ENCODE results near the gene IAH1.

IAH1 gene

GRCh38 chr2:9488583-9489547 is 14.5 kb downstream of the IAH1 start:
- Histone ChIP-seq H2BK120ac (ENCODE audit: low read depth, low read length) (no peak overlapping the region), H3K36me3 (ENCODE audit: control insufficient read depth in 1 of 2, insufficient read depth in 2 of 2, low read depth in 1 of 2, low read length in 2 of 2) (peaks cover 47 to 99% of the 10 kb centered on the region in 2 experiments), H3K23ac (ENCODE audit: low read length in 2 of 2) (no peak overlapping the region), H3K4ac (ENCODE audit: low read depth in 1 of 2, low read length in 2 of 2) (no peak overlapping the region), H3K27me3 (ENCODE audit: control insufficient read depth in 1 of 2, insufficient read depth in 1 of 2, low read length in 2 of 2) (no peaks in the 10 kb centered on the region), H3K9ac (ENCODE audit: low read length) (peak overlapping the region; percentile 52), H3K18ac (ENCODE audit: low read depth in 1 of 2, low read length in 2 of 2) (no peak overlapping the region), H3K4me3 (ENCODE audit: insufficient read depth in 1 of 2, low read depth in 1 of 2, low read length in 2 of 2) (no peak overlapping the region), H3K4me1 (ENCODE audit: control insufficient read depth, insufficient read depth, low read depth, low read length) (no peaks in the 10 kb centered on the region), H3K4me2 (ENCODE audit: low read length, poor library complexity, severe bottlenecking) (no peak overlapping the region), H2AFZ (ENCODE audit: low read depth, low read length) (no peak overlapping the region), H3K79me1 (replicated peaks; ENCODE audit: low read length, poor library complexity, severe bottlenecking) (peaks cover 25% of the 10 kb centered on the region), H4K8ac (ENCODE audit: low read length) (no peak overlapping the region), H2BK15ac (ENCODE audit: low read depth, poor library complexity, severe bottlenecking) (no peak overlapping the region), H2BK12ac (ENCODE audit: low read length in 2 of 2) (no peak overlapping the region), H2AK5ac (ENCODE audit: low read length, severe bottlenecking) (no peak overlapping the region), H4K91ac (ENCODE audit: low read length) (no peak overlapping the region), H3K14ac (ENCODE audit: low read length in 2 of 2) (no peak overlapping the region), H3K27ac (ENCODE audit: low read length, poor library complexity, severe bottlenecking) (no peak overlapping the region), H3K9me3 (ENCODE audit: control insufficient read depth, low read length) (no peaks in the 10 kb centered on the region), H2BK5ac (ENCODE audit: low read depth, low read length, poor library complexity, severe bottlenecking) (no peak overlapping the region)
- 67% methylated on average over 1 of the region's 1 CpG for WGBS
- DNase-seq = no peak

- Histone ChIP-seq H2BK12ac (ENCODE audit: low read length in 2 of 2) (no peak overlapping the region), H3K79me1 (replicated peaks; ENCODE audit: low read length, poor library complexity, severe bottlenecking) (peaks cover 24% of the 10 kb centered on the region), H2AK5ac (ENCODE audit: low read length, severe bottlenecking) (no peak overlapping the region), H3K23ac (ENCODE audit: low read length in 2 of 2) (no peak overlapping the region), H3K27ac (ENCODE audit: low read length, poor library complexity, severe bottlenecking) (no peak overlapping the region), H2AFZ (ENCODE audit: low read depth, low read length) (no peak overlapping the region), H4K8ac (ENCODE audit: low read length) (no peak overlapping the region), H2BK120ac (ENCODE audit: low read depth, low read length) (no peak overlapping the region), H2BK5ac (ENCODE audit: low read depth, low read length, poor library complexity, severe bottlenecking) (no peak overlapping the region), H3K9me3 (ENCODE audit: control insufficient read depth, low read length) (no peaks in the 10 kb centered on the region), H3K4ac (ENCODE audit: low read depth in 1 of 2, low read length in 2 of 2) (no peak overlapping the region), H3K9ac (ENCODE audit: low read length) (no peak overlapping the region), H3K36me3 (ENCODE audit: control insufficient read depth in 1 of 2, insufficient read depth in 2 of 2, low read depth in 1 of 2, low read length in 2 of 2) (peaks cover 38 to 97% of the 10 kb centered on the region in 2 experiments), H3K14ac (ENCODE audit: low read length in 2 of 2) (no peak overlapping the region), H3K4me3 (ENCODE audit: insufficient read depth in 1 of 2, low read depth in 1 of 2, low read length in 2 of 2) (no peak overlapping the region), H3K4me1 (ENCODE audit: control insufficient read depth, insufficient read depth, low read depth, low read length) (no peaks in the 10 kb centered on the region), H4K91ac (ENCODE audit: low read length) (no peak overlapping the region), H3K4me2 (ENCODE audit: low read length, poor library complexity, severe bottlenecking) (no peak overlapping the region), H3K27me3 (ENCODE audit: control insufficient read depth in 1 of 2, insufficient read depth in 1 of 2, low read length in 2 of 2) (no peaks in the 10 kb centered on the region), H2BK15ac (ENCODE audit: low read depth, poor library complexity, severe bottlenecking) (no peak overlapping the region), H3K18ac (ENCODE audit: low read depth in 1 of 2, low read length in 2 of 2) (no peak overlapping the region)
- DNase-seq = no peak
- 100% methylated on average over 1 of the region's 2 CpGs for WGBS
Measured at GRCh38 chr2:9490789-9491188, 16.4 kb downstream of the IAH1 start.

- no peak overlapping the region for H3K9ac ChIP-seq (ENCODE audit: low read length)
Measured at GRCh38 chr2:9492927-9493326, 18.6 kb downstream of the IAH1 start.

GRCh38 chr2:9493478-9493877 is 19.1 kb downstream of the IAH1 start:
- Histone ChIP-seq H2BK12ac (ENCODE audit: low read length in 2 of 2) (no peak overlapping the region), H2AFZ (ENCODE audit: low read depth, low read length) (no peak overlapping the region), H3K36me3 (ENCODE audit: control insufficient read depth in 1 of 2, insufficient read depth in 2 of 2, low read depth in 1 of 2, low read length in 2 of 2) (peaks cover 41 to 96% of the 10 kb centered on the region in 2 experiments), H3K4me1 (ENCODE audit: control insufficient read depth, insufficient read depth, low read depth, low read length) (no peaks in the 10 kb centered on the region), H3K27me3 (ENCODE audit: control insufficient read depth in 1 of 2, insufficient read depth in 1 of 2, low read length in 2 of 2) (no peaks in the 10 kb centered on the region), H2AK5ac (ENCODE audit: low read length, severe bottlenecking) (no peak overlapping the region), H2BK120ac (ENCODE audit: low read depth, low read length) (no peak overlapping the region), H2BK5ac (ENCODE audit: low read depth, low read length, poor library complexity, severe bottlenecking) (no peak overlapping the region), H4K8ac (ENCODE audit: low read length) (no peak overlapping the region), H2BK15ac (ENCODE audit: low read depth, poor library complexity, severe bottlenecking) (no peak overlapping the region), H3K27ac (ENCODE audit: low read length, poor library complexity, severe bottlenecking) (no peak overlapping the region), H3K23ac (ENCODE audit: low read length in 2 of 2) (no peak overlapping the region), H3K4me2 (ENCODE audit: low read length, poor library complexity, severe bottlenecking) (no peak overlapping the region), H3K4ac (ENCODE audit: low read depth in 1 of 2, low read length in 2 of 2) (no peak overlapping the region), H3K9ac (ENCODE audit: low read length) (no peak overlapping the region), H3K9me3 (ENCODE audit: control insufficient read depth, low read length) (no peaks in the 10 kb centered on the region), H3K79me1 (replicated peaks; ENCODE audit: low read length, poor library complexity, severe bottlenecking) (peaks cover 26% of the 10 kb centered on the region), H4K91ac (ENCODE audit: low read length) (no peak overlapping the region), H3K14ac (ENCODE audit: low read length in 2 of 2) (no peak overlapping the region), H3K4me3 (ENCODE audit: insufficient read depth in 1 of 2, low read depth in 1 of 2, low read length in 2 of 2) (no peak overlapping the region), H3K18ac (ENCODE audit: low read depth in 1 of 2, low read length in 2 of 2) (no peak overlapping the region)
- DNase-seq = no peak
- WGBS = 95% methylated on average over 3 of the region's 3 CpGs

More at GRCh38 chr2:9492927-9493326, 18.6 kb downstream of the IAH1 start:
- Histone ChIP-seq H3K27me3 (ENCODE audit: control insufficient read depth in 1 of 2, insufficient read depth in 1 of 2, low read length in 2 of 2) (no peaks in the 10 kb centered on the region), H3K27ac (ENCODE audit: low read length, poor library complexity, severe bottlenecking) (no peak overlapping the region), H3K4me1 (ENCODE audit: control insufficient read depth, insufficient read depth, low read depth, low read length) (no peaks in the 10 kb centered on the region), H2BK12ac (ENCODE audit: low read length in 2 of 2) (no peak overlapping the region), H2BK15ac (ENCODE audit: low read depth, poor library complexity, severe bottlenecking) (no peak overlapping the region), H3K4ac (ENCODE audit: low read depth in 1 of 2, low read length in 2 of 2) (no peak overlapping the region), H3K79me1 (replicated peaks; ENCODE audit: low read length, poor library complexity, severe bottlenecking) (peaks cover 26% of the 10 kb centered on the region), H2AK5ac (ENCODE audit: low read length, severe bottlenecking) (no peak overlapping the region), H3K14ac (ENCODE audit: low read length in 2 of 2) (no peak overlapping the region), H2BK5ac (ENCODE audit: low read depth, low read length, poor library complexity, severe bottlenecking) (no peak overlapping the region), H4K8ac (ENCODE audit: low read length) (no peak overlapping the region), H3K9me3 (ENCODE audit: control insufficient read depth, low read length) (no peaks in the 10 kb centered on the region), H3K4me2 (ENCODE audit: low read length, poor library complexity, severe bottlenecking) (no peak overlapping the region), H3K36me3 (ENCODE audit: control insufficient read depth in 1 of 2, insufficient read depth in 2 of 2, low read depth in 1 of 2, low read length in 2 of 2) (peaks cover 42 to 96% of the 10 kb centered on the region in 2 experiments), H3K4me3 (ENCODE audit: insufficient read depth in 1 of 2, low read depth in 1 of 2, low read length in 2 of 2) (no peak overlapping the region), H2AFZ (ENCODE audit: low read depth, low read length) (no peak overlapping the region), H3K23ac (ENCODE audit: low read length in 2 of 2) (no peak overlapping the region), H2BK120ac (ENCODE audit: low read depth, low read length) (no peak overlapping the region), H4K91ac (ENCODE audit: low read length) (no peak overlapping the region), H3K18ac (ENCODE audit: low read depth in 1 of 2, low read length in 2 of 2) (no peak overlapping the region)
- DNase-seq = no peak
- WGBS = 89% methylated on average over 2 of the region's 2 CpGs

Data from mesenchymal stem cell (in vitro differentiated cells and primary cell).